HEK293T (cell line): Measurements from ENCODE around the gene PPP2R1B.

ENCODE experiments used
- ELF4 ChIP-seq: fragments of 450-650 bp; IDR thresholded peaks from 2 replicates; pipeline ENCODE4 v1.6.1; 2017; ENCODE audit warnings: antibody characterized with exemption
- FOXA1 ChIP-seq: fragments of 450-650 bp; IDR thresholded peaks from 2 replicates; pipeline ENCODE4 v1.6.1; 2016; ENCODE audit warnings: mild to moderate bottlenecking
- FOXM1 ChIP-seq: fragments of 450-650 bp; IDR thresholded peaks from 2 replicates; pipeline ENCODE4 v1.6.1; 2017; ENCODE audit warnings: mild to moderate bottlenecking, borderline replicate concordance
- SUZ12 ChIP-seq: fragments of 450-650 bp; IDR thresholded peaks from 2 replicates; pipeline ENCODE4 v1.6.1; 2016; ENCODE audit warnings: mild to moderate bottlenecking
- TARDBP ChIP-seq: fragments of 450-650 bp; IDR thresholded peaks from 2 replicates; pipeline ENCODE4 v1.6.1; 2016
- ZNF384 ChIP-seq: fragments of 450-650 bp; IDR thresholded peaks from 2 replicates; pipeline ENCODE4 v1.6.1; 2016
- TF ChIP-seq, protein P1 (sequence below): fragments of 450-650 bp; IDR thresholded peaks from 2 replicates; pipeline ENCODE4 v1.6.1; 2016

DNA sequence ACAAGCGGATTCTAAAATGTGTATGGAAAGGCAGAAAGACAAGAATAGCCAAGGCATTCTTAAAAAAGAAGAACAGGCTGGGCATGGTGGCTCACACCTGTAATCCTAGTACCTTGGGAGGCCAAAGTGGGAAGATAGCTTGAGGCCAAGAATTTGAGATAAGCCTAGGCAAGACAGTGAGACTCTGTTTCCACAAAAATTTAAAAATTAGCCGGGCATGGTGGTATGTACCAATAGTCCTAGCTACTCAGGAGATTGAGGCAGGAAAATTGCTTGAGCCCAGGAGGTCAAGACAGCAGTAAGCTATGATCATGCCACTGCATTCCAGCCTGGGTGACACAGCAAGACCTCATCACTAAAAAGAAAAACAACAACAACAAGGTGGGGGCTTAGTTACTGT, 46.0 kb upstream of the PPP2R1B start:
- TF ChIP-seq FOXA1 (no peak), ZNF384 (no peak), TARDBP (no peak), SUZ12 (no peak), ELF4 (no peak), FOXM1 (no peak)
- TF ChIP-seq, protein P1, sequence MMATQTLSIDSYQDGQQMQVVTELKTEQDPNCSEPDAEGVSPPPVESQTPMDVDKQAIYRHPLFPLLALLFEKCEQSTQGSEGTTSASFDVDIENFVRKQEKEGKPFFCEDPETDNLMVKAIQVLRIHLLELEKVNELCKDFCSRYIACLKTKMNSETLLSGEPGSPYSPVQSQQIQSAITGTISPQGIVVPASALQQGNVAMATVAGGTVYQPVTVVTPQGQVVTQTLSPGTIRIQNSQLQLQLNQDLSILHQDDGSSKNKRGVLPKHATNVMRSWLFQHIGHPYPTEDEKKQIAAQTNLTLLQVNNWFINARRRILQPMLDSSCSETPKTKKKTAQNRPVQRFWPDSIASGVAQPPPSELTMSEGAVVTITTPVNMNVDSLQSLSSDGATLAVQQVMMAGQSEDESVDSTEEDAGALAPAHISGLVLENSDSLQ: no peak
